GM21360 (cell line): ENCODE data around the gene EXOC3L2.

Experiments
- ATAC-seq: cut with Tn5 transposase; IDR thresholded peaks from one replicate; pipeline ENCODE4 v1.9.1; 2021; ENCODE audit warnings: mild to moderate bottlenecking, moderate library complexity; ENCODE audit not compliant: unreplicated experiment

Gene EXOC3L2

GRCh38 chr19:45163156-45163555, 82.1 kb downstream of the EXOC3L2 start:
- no peak for ATAC-seq

DNA sequence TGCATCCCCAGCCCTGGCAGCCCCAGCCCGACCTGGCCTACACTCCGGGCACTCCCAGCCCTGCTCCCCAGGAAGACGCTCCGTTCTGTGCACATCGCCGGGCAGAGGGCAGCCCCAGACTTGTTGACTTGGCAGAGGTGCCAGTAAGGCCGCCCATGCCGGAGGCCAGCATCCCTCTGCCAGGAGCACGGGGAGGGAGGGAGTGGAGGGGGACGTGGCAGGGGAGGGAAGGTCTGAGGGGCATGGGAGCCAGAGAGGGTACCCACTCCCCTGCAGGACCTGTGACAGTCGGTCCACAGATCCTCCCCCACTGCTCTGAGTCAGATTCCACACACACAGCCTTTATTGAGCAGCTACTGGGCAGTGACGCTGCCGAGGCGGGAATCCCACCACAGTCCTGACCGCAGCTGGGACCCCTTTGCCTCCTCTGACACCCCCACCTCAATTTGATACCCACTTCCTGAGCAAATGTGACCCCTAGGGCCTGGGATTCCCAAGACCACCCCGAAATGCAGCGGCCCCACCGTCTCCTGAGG, 82.5 kb downstream of the EXOC3L2 start:
- no peak for ATAC-seq
